Epithelial cell of proximal tubule (primary cell): ENCODE measurements around the gene PRSS1. TPM values are rescaled to one million over a fixed set of nuclear protein-coding genes. Genes with fewer than 3 reads are reported as not detected.

Source experiments
- DNase-seq: peaks from one replicate; pipeline ENCODE4 v3.0.0-alpha.2; 2011; ENCODE audit warnings: low read depth
- H3K4me3 ChIP-seq: 2 replicates; pipeline ENCODE4 v1.5.1; 2011; ENCODE audit warnings: low read depth, mild to moderate bottlenecking, low read length
- total RNA-seq: library from RNA; depleted of rRNA; stranded (reverse); fragments of >200 nt; gene quantifications from 2 replicates; pipeline ENCODE4 v1.2.3, GENCODE V29; 2015
- TF ChIP-seq, protein P1 (sequence below): conservative IDR thresholded peaks from 2 replicates; pipeline ENCODE4 v1.5.1; 2012; ENCODE audit warnings: low read depth, mild to moderate bottlenecking, low read length

PRSS1 gene
- total RNA-seq, 1 donor from 2014 or later, result not detected

DNA sequence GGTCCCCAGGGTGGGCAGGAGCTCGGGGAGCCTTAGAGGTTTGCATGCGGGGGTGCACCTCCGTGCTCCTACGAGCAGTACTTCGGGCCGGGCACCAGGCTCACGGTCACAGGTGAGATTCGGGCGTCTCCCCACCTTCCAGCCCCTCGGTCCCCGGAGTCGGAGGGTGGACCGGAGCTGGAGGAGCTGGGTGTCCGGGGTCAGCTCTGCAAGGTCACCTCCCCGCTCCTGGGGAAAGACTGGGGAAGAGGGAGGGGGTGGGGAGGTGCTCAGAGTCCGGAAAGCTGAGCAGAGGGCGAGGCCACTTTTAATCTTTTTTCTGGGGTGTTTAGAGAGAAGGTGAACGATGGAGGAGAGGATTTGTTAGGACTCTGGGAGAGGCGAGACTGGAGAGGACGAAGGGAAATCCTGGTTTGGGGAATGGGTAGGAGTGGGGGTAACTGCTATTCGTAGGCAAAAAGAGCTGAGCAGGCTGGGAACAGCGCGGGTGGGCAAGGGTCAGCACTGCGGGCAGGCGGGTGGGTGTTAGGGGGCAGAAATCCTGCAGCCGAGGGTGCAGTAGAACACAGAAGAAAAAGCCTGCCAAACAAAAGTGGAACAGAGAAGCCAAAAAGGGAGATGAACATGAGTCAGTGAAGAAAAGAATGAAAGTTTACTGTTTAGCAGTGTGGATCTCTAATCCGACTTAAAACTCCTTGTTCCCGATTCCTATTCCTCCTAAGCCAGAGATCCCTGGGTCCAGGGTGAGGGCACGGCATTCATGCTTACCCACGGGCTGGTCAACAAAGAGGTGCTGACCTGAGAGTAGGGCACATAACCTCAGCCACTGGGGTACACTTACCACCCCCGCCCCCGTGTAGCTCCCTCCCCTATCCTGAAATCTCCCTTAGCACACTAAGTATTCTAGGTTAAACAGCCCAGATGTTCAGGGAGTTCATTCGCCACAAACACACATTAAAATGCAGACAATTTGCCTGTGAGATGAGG lies 48.4 kb downstream of the PRSS1 start:
- no peak for DNase-seq
- H3K4me3 ChIP-seq, result no peak overlapping the region
- TF ChIP-seq, protein P1, sequence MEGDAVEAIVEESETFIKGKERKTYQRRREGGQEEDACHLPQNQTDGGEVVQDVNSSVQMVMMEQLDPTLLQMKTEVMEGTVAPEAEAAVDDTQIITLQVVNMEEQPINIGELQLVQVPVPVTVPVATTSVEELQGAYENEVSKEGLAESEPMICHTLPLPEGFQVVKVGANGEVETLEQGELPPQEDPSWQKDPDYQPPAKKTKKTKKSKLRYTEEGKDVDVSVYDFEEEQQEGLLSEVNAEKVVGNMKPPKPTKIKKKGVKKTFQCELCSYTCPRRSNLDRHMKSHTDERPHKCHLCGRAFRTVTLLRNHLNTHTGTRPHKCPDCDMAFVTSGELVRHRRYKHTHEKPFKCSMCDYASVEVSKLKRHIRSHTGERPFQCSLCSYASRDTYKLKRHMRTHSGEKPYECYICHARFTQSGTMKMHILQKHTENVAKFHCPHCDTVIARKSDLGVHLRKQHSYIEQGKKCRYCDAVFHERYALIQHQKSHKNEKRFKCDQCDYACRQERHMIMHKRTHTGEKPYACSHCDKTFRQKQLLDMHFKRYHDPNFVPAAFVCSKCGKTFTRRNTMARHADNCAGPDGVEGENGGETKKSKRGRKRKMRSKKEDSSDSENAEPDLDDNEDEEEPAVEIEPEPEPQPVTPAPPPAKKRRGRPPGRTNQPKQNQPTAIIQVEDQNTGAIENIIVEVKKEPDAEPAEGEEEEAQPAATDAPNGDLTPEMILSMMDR, result no peak

GRCh38 chr7:142798451-142799436 lies 49.5 kb downstream of the PRSS1 start:
- TF ChIP-seq, protein P1, result no peak
- DNase-seq, result no peak
- no peak overlapping the region for H3K4me3 ChIP-seq

DNA sequence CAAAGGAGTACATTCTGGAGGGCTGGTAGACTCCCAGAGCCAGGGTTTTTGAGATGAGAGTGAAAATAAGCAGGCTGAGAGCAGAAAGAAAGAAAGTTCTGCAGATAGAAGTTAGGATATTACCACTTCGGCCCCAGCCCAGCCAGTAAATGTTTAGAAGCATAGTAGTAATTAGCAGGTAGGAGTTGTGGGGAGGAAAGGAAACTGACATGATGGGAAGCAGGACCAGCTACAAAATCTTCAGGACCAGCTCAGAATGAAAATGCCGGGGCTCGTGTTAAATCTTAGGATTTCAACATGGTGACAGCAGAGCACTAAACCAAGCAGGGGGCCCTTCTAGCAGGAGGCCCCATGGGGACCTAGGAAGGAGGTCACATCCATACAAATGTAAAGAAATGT lies 50.2 kb downstream of the PRSS1 start:
- DNase-seq, result no peak
- no peak overlapping the region for H3K4me3 ChIP-seq
- TF ChIP-seq, protein P1, result no peak

DNA sequence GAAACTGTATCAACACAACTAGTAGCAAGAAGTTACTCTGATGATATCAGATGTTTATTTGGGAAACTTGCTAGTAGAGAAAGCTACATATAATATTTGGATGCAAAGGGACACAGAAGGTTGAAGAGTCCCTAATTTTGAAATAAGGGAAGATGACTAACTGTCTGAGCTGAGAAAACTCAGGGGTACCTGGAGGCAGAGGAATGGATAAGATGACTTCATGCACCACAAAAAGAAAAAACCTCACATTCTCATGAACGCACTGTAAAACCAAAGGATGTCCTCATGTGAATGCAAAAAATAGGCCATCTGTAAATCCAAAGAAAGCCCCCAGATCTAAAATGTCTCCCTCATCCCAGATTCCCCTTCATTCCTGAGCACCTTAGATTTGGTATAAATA lies 50.8 kb downstream of the PRSS1 start:
- no peak for DNase-seq
- no peak overlapping the region for H3K4me3 ChIP-seq
- TF ChIP-seq, protein P1, result no peak

DNA sequence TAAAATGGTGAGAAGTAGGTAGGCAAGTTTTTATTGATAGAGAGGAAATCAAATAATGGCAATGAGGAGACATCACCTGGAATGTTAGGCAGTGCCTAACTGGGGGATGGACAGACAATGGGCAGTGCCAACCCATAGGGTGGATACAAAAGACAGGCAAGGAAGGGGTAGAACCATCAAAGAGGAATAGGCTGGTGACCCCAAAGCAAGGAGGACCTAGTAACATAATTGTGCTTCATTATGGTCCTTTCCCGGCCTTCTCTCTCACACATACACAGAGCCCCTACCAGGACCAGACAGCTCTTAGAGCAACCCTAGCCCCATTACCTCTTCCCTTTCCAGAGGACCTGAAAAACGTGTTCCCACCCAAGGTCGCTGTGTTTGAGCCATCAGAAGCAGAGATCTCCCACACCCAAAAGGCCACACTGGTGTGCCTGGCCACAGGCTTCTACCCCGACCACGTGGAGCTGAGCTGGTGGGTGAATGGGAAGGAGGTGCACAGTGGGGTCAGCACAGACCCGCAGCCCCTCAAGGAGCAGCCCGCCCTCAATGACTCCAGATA lies 51.5 kb downstream of the PRSS1 start:
- TF ChIP-seq, protein P1, result no peak
- no peak overlapping the region for H3K4me3 ChIP-seq
- no peak for DNase-seq

DNA sequence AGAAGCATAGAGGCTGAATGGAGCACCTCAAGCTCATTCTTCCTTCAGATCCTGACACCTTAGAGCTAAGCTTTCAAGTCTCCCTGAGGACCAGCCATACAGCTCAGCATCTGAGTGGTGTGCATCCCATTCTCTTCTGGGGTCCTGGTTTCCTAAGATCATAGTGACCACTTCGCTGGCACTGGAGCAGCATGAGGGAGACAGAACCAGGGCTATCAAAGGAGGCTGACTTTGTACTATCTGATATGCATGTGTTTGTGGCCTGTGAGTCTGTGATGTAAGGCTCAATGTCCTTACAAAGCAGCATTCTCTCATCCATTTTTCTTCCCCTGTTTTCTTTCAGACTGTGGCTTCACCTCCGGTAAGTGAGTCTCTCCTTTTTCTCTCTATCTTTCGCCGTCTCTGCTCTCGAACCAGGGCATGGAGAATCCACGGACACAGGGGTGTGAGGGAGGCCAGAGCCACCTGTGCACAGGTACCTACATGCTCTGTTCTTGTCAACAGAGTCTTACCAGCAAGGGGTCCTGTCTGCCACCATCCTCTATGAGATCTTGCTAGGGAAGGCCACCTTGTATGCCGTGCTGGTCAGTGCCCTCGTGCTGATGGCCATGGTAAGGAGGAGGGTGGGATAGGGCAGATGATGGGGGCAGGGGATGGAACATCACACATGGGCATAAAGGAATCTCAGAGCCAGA lies 52.5 kb downstream of the PRSS1 start:
- H3K4me3 ChIP-seq, result no peak overlapping the region
- TF ChIP-seq, protein P1, result no peak
- DNase-seq, result no peak
